B cell (primary cell): ENCODE data around the gene PDZD2.

Source experiments
- CTCF ChIP-seq: fragments of 200-600 bp; IDR thresholded peaks from one replicate; pipeline ENCODE4 v1.8.0; 2022; ENCODE audit warnings: antibody characterized with exemption, mild to moderate bottlenecking
- EZH2 ChIP-seq: IDR thresholded peaks from 2 replicates; pipeline ENCODE4 v1.6.1; 2012; ENCODE audit warnings: borderline replicate concordance, low read depth, mild to moderate bottlenecking, moderate library complexity, low read length; ENCODE audit not compliant: insufficient read depth, poor library complexity, severe bottlenecking

- TF ChIP-seq CTCF (no peak), EZH2 (no peak)
Measured at GRCh38 chr5:31983851-31984250, 344.9 kb downstream of the PDZD2 start.
